HepG2 (cell line): ENCODE results near the gene NOTO.

ENCODE experiments used
- CBX2 ChIP-seq, 2 experiments: fragments of 200-600 bp in 1 of 2; sonication (generic); formaldehyde crosslinking in 1 of 2; IDR thresholded peaks; 2 replicates each; pipeline versions ENCODE4 v1.7.0 to v1.8.1; 2018 to 2022; ENCODE audit warnings: low read depth in 2 of 2, low read length in 1 of 2, mild to moderate bottlenecking in 1 of 2, missing genetic modification reagents in 1 of 2
- CTCF ChIP-seq: sonication (generic); formaldehyde crosslinking; IDR thresholded peaks from 2 replicates; pipeline ENCODE4 v1.5.0; 2020; ENCODE audit warnings: mild to moderate bottlenecking, missing genetic modification reagents, moderate library complexity
- EHMT2 ChIP-seq: fragments of 200-600 bp; sonication (generic); IDR thresholded peaks from 2 replicates; pipeline ENCODE4 v1.7.0; 2017; ENCODE audit warnings: antibody characterized with exemption, low read depth, low read length, borderline replicate concordance
- EZH2 ChIP-seq: conservative IDR thresholded peaks from 2 replicates; pipeline ENCODE4 v1.6.1; 2012; ENCODE audit warnings: mild to moderate bottlenecking, low read depth, low read length, moderate library complexity
- FOXM1 ChIP-seq: sonication (generic); formaldehyde crosslinking; IDR thresholded peaks from 2 replicates; pipeline ENCODE4 v1.5.0; 2020; ENCODE audit warnings: missing genetic modification reagents
- JUNB ChIP-seq: sonication (generic); formaldehyde crosslinking; IDR thresholded peaks from 2 replicates; pipeline ENCODE4 v1.8.0; 2022; ENCODE audit warnings: missing genetic modification reagents, mild to moderate bottlenecking, borderline replicate concordance
- NR2C2 ChIP-seq: sonication (generic); formaldehyde crosslinking; IDR thresholded peaks from 2 replicates; pipeline ENCODE4 v1.4.0; 2020; ENCODE audit warnings: missing genetic modification reagents, mild to moderate bottlenecking, moderate library complexity, borderline replicate concordance
- POLR2A ChIP-seq, 2 experiments: IDR thresholded peaks; 2 replicates each; pipeline ENCODE4 v1.6.1; 2011; ENCODE audit warnings: low read depth in 2 of 2, low read length in 2 of 2, mild to moderate bottlenecking in 1 of 2, moderate library complexity in 1 of 2; ENCODE audit not compliant: insufficient read depth in 1 of 2
- POLR2AphosphoS5 ChIP-seq: IDR thresholded peaks from 2 replicates; pipeline ENCODE4 v1.6.1; 2012; ENCODE audit warnings: low read depth, low read length
- RAD21 ChIP-seq: fragments of 450-650 bp; formaldehyde crosslinking; IDR thresholded peaks from 2 replicates; pipeline ENCODE4 v1.5.0; 2020; ENCODE audit warnings: mild to moderate bottlenecking
- RERE ChIP-seq: IDR thresholded peaks from 2 replicates; pipeline ENCODE4 v1.6.1; 2016; ENCODE audit warnings: low read depth, missing genetic modification reagents, missing compliant biosample characterization
- YY1 ChIP-seq: IDR thresholded peaks from 2 replicates; pipeline ENCODE4 v1.6.1; 2011; ENCODE audit warnings: low read length, low read depth, moderate library complexity, mild to moderate bottlenecking; ENCODE audit not compliant: insufficient read depth, insufficient replicate concordance
- ZNF407 ChIP-seq: sonication (generic); formaldehyde crosslinking; IDR thresholded peaks from one replicate; pipeline ENCODE4 v1.5.1; 2020; ENCODE audit warnings: mild to moderate bottlenecking, missing genetic modification reagents; ENCODE audit errors: not compliant biosample characterization
- ZNF513 ChIP-seq: sonication (generic); formaldehyde crosslinking; conservative IDR thresholded peaks from 2 replicates; pipeline ENCODE4 v1.5.0; 2020; ENCODE audit warnings: missing genetic modification reagents

- TF ChIP-seq POLR2A (IDR thresholded peaks at IDR 0.05; ENCODE audit: insufficient read depth in 1 of 2, low read depth in 2 of 2, low read length in 2 of 2) (no peak), CTCF (CRISPR knock-in tag) (no peak), JUNB (CRISPR knock-in tag) (no peak), RAD21 (CRISPR knock-in tag) (no peak), POLR2AphosphoS5 (no peak), YY1 (no peak), EZH2 (no peak), NR2C2 (CRISPR knock-in tag) (no peak), FOXM1 (CRISPR knock-in tag) (no peak), ZNF513 (CRISPR knock-in tag) (no peak), CBX2 (IDR thresholded peaks at IDR 0.05; ENCODE audit: low read depth, low read length) (no peak), CBX2 (CRISPR knock-in tag; IDR thresholded peaks at IDR 0.05; ENCODE audit: low read depth) (no peak), ZNF407 (CRISPR knock-in tag) (no peak), EHMT2 (no peak), RERE (no peak)
Observed at GRCh38 chr2:73212098-73212447, 9.7 kb downstream of the NOTO start.
